ENCODE results near the gene BRPF3.

Gene BRPF3

GRCh38 chr6:36196113-36196879 lies at the start of gene BRPF3:
BRPF3 (plus strand) TSS chr6:36196744; CDS start chr6:36200323, 3,579 bp downstream.
- peak within 1 kb of the TSS; percentile 69 to 75 for H3K4me3 ChIP-seq (replicated peaks in 1 of 2; ENCODE audit: low read depth in 2 of 2, low read length in 2 of 2)
- DNase-seq (ENCODE audit: low read depth in 2 of 2) = peak; percentile 59 to 86
- peak; percentile 19 for TF ChIP-seq CTCF (IDR thresholded peaks at IDR 0.05; ENCODE audit: low read depth, low read length)

GRCh38 chr6:36147294-36147693 lies 49.2 kb upstream of the BRPF3 start:
- TF ChIP-seq CTCF (IDR thresholded peaks at IDR 0.05; ENCODE audit: low read depth, low read length) = no peak
- H3K4me3 ChIP-seq (replicated peaks in 1 of 2; ENCODE audit: low read depth in 2 of 2, low read length in 2 of 2) = no peak overlapping the region
- DNase-seq (ENCODE audit: low read depth in 2 of 2) = no peak

DNA sequence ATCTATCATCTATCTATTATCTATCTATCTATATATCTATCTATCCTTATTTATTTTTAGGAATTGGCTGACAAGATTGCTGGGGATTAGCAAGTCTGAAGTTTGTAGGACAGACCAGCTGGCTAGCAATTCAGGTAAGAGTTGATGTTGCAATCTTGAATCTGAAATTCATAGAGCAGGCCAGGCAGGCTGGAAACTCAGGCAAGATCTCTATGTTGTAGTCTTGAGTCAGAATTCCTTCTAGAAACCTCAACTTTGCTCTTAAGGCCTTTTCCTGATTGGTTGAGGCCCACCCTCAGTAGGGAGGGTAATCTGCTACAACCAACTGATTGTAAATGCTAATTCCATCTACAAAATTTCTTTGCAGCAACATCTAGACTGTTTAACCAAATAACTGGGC lies 47.1 kb upstream of the BRPF3 start:
- no peak for DNase-seq (ENCODE audit: low read depth in 2 of 2)
- TF ChIP-seq CTCF (IDR thresholded peaks at IDR 0.05; ENCODE audit: low read depth, low read length) = no peak
- H3K4me3 ChIP-seq (replicated peaks in 1 of 2; ENCODE audit: low read depth in 2 of 2, low read length in 2 of 2) = no peak overlapping the region

- DNase-seq (ENCODE audit: low read depth in 2 of 2) = no peak
- no peak for TF ChIP-seq CTCF (IDR thresholded peaks at IDR 0.05; ENCODE audit: low read depth, low read length)
- no peak overlapping the region for H3K4me3 ChIP-seq (replicated peaks in 1 of 2; ENCODE audit: low read depth in 2 of 2, low read length in 2 of 2)
These were observed 46.3 kb upstream of the BRPF3 start for GRCh38 chr6:36150283-36150682.

DNA sequence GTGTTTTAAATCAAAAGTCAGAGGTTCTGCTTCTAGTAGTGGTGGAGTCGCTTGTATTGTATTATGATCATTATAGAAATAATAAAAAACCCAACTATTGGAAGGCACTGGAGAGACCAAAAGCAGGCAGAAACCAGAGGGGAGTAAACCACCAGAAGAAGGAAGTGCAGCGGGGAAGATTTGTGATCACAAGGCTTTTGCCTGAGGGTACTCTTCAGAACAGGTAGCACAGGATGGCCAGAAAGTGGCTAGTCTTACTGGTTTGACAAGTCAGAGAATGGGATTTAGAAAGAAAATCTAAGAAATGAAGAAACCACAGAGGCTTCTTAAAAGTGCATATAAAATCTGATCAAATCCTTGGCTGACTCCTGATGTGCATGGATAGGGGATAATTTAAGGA lies 42.3 kb upstream of the BRPF3 start:
- no peak for TF ChIP-seq CTCF (IDR thresholded peaks at IDR 0.05; ENCODE audit: low read depth, low read length)

DNA sequence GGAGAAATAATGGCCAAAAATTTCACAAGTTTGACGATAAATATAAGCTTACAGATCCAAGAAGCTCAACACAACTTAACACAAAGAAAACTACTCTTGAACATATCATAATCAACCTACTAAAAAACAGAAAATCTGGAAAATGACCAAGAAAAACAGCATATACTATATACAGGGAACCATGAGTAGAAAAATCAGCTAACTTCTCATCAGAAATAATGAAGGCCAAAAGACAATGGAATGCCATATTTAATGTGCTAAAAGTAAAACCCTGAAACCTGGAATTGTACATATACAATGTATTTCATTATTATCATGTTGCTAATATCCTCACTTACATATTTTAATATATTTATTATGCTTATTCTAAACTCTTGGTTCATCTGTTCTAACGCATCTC lies 40.9 kb upstream of the BRPF3 start:
- no peak overlapping the region for H3K4me3 ChIP-seq (replicated peaks in 1 of 2; ENCODE audit: low read depth in 2 of 2, low read length in 2 of 2)
- no peak for TF ChIP-seq CTCF (IDR thresholded peaks at IDR 0.05; ENCODE audit: low read depth, low read length)
- no peak for DNase-seq (ENCODE audit: low read depth in 2 of 2)

More for the DNA sequence above, 42.3 kb upstream of the BRPF3 start:
- H3K4me3 ChIP-seq (replicated peaks in 1 of 2; ENCODE audit: low read depth in 2 of 2, low read length in 2 of 2) = no peak overlapping the region
- DNase-seq (ENCODE audit: low read depth in 2 of 2) = no peak
